Measurements from ENCODE around the gene RAD9A. TPM values are rescaled to one million over a fixed set of nuclear protein-coding genes. Genes with fewer than 3 reads are reported as not detected.
A peak's percentile ranks its signal among the peaks of the same experiment; 100 is the strongest.

Gene RAD9A
- total and polyA plus RNA-seq, 2 experiments from 2014 or later, result 13.9 to 17.0 TPM

- Mint-ChIP-seq H3K27ac (no peak overlapping the region), H3K9me3 (no peaks in the 10 kb centered on the region), H3K4me1 (peaks cover 13% of the 10 kb centered on the region), H3K27me3 (ENCODE audit: insufficient read depth, low read depth, poor library complexity) (peaks cover 10% of the 10 kb centered on the region), H3K4me3 (no peak overlapping the region), H3K36me3 (ENCODE audit: low read depth) (no peaks in the 10 kb centered on the region; the same call in 2 of the 3 replicates)
- Histone ChIP-seq H3K4me3 (no peak overlapping the region), H3K9me2 (ENCODE audit: insufficient read depth) (no peaks in the 10 kb centered on the region), H3K27ac (ENCODE audit: low read depth) (no peak overlapping the region), H4K20me1 (replicated peaks; ENCODE audit: insufficient read depth) (no peaks in the 10 kb centered on the region), H3K79me2 (replicated peaks; ENCODE audit: insufficient read depth) (no peaks in the 10 kb centered on the region), H3K36me3 (ENCODE audit: insufficient read depth) (no peaks in the 10 kb centered on the region), H2AFZ (no peak overlapping the region), H3F3A (replicated peaks; ENCODE audit: low read depth) (no peaks in the 10 kb centered on the region), H3K4me2 (no peak overlapping the region), H3K27me3 (ENCODE audit: insufficient read depth) (peaks cover 21% of the 10 kb centered on the region), H3K4me1 (ENCODE audit: insufficient read depth) (peaks cover 6% of the 10 kb centered on the region; the same call in 1 of the 2 replicates)
- TF ChIP-seq STAT1 (IDR thresholded peaks at IDR 0.05; ENCODE audit: unreplicated experiment) (no peak), JUNB (IDR thresholded peaks at IDR 0.05; ENCODE audit: unreplicated experiment) (no peak), ETS1 (IDR thresholded peaks at IDR 0.05) (no peak), CREB1 (CRISPR knock-in tag; IDR thresholded peaks at IDR 0.05; ENCODE audit: low read depth) (no peak)
- no peak for DNase-seq (ENCODE audit: low spot score)
- no peak for ATAC-seq
Observed at GRCh38 chr11:67364169-67364568, 27.6 kb upstream of the RAD9A start.

GRCh38 chr11:67364783-67365722, 26.7 kb upstream of the RAD9A start:
- H3K27ac Mint-ChIP-seq, result no peak overlapping the region
- H4K20me1 ChIP-seq (replicated peaks; ENCODE audit: insufficient read depth), result no peaks in the 10 kb centered on the region
- peaks cover 18% of the 10 kb centered on the region for H3K4me1 Mint-ChIP-seq
- no peak overlapping the region for H3K4me3 ChIP-seq
- ATAC-seq (no peak), DNase-seq (ENCODE audit: low spot score) (no peak)
- no peaks in the 10 kb centered on the region for H3F3A ChIP-seq (replicated peaks; ENCODE audit: low read depth)
- no peaks in the 10 kb centered on the region for H3K9me3 Mint-ChIP-seq
- no peak overlapping the region for H3K27ac ChIP-seq (ENCODE audit: low read depth)
- no peaks in the 10 kb centered on the region for H3K9me2 ChIP-seq (ENCODE audit: insufficient read depth)
- TF ChIP-seq EZH2 (IDR thresholded peaks at IDR 0.05; ENCODE audit: low read depth, unreplicated experiment) (no peak), JUNB (IDR thresholded peaks at IDR 0.05; ENCODE audit: unreplicated experiment) (no peak), CREB1 (CRISPR knock-in tag; IDR thresholded peaks at IDR 0.05; ENCODE audit: low read depth) (no peak), ZNF462 (CRISPR knock-in tag; IDR thresholded peaks at IDR 0.05) (no peak)
- no peaks in the 10 kb centered on the region for H3K79me2 ChIP-seq (replicated peaks; ENCODE audit: insufficient read depth)
- H3K27me3 ChIP-seq (ENCODE audit: insufficient read depth), result peaks cover 30% of the 10 kb centered on the region
- H2AFZ ChIP-seq, result no peak overlapping the region
- H3K4me1 ChIP-seq (ENCODE audit: insufficient read depth), result peaks cover 11% of the 10 kb centered on the region
- H3K4me3 Mint-ChIP-seq, result no peak overlapping the region; the same call in 2 of the 3 replicates
- H3K36me3 ChIP-seq (ENCODE audit: insufficient read depth), result no peaks in the 10 kb centered on the region
- H3K36me3 Mint-ChIP-seq (ENCODE audit: low read depth), result no peaks in the 10 kb centered on the region; the same call in 2 of the 3 replicates
- peak overlapping the region; percentile 32; the same call in 1 of the 2 replicates for H3K4me2 ChIP-seq
- peaks cover 18% of the 10 kb centered on the region for H3K27me3 Mint-ChIP-seq (ENCODE audit: insufficient read depth, low read depth, poor library complexity)

Measured in GM23338 (cell line).